OCI-LY7 (cell line): ENCODE data around the gene MRRF. TPM values are rescaled to one million over a fixed set of nuclear protein-coding genes. Genes with fewer than 3 reads are reported as not detected.

Experiments
- BruUV-seq: library from RNA; stranded (reverse); fragments of 400-500 nt; replicated peaks from 2 replicates; lab custom pipeline; 2021; lab: Mats Ljungman, UMichigan
- CTCF ChIA-PET: fragments of 300-600 bp; sonication (Branson Sonifier 250); formaldehyde crosslinking; loops from one replicate; lab custom pipeline; 2022; ENCODE audit warnings: antibody characterized with exemption; ENCODE audit not compliant: unreplicated experiment; lab: Charles Lee
- POLR2A ChIA-PET: fragments of 300-600 bp; sonication (Branson Sonifier 250); formaldehyde crosslinking; loops from one replicate; lab custom pipeline; 2022; ENCODE audit warnings: antibody characterized with exemption; lab: Charles Lee
- DNase-seq: peaks from one replicate; pipeline ENCODE4 v3.0.0-alpha.2; 2015; ENCODE audit warnings: low spot score
- H2AFZ ChIP-seq: fragments of 200-600 bp; sonication (generic), shearing (Covaris generic); 2 replicates; pipeline ENCODE4 v1.6.1; 2014; ENCODE audit warnings: mild to moderate bottlenecking, antibody characterized with exemption, low read length, moderate library complexity
- H3K27ac ChIP-seq: fragments of 200-600 bp; sonication (generic); 2 replicates; pipeline ENCODE4 v1.5.1; 2014; ENCODE audit warnings: mixed run types, low read depth, mild to moderate bottlenecking, moderate library complexity, low read length, inconsistent platforms; ENCODE audit not compliant: poor library complexity, severe bottlenecking
- H3K36me3 ChIP-seq: fragments of 200-600 bp; sonication (generic); 2 replicates; pipeline ENCODE4 v1.6.1; 2014; ENCODE audit warnings: mild to moderate bottlenecking, antibody characterized with exemption, low read length, moderate library complexity, mixed read lengths; ENCODE audit not compliant: insufficient read depth
- H3K4me1 ChIP-seq: fragments of 200-600 bp; sonication (generic); 2 replicates; pipeline ENCODE4 v1.5.1; 2014; ENCODE audit warnings: mild to moderate bottlenecking, low read length; ENCODE audit not compliant: insufficient read depth, poor library complexity, severe bottlenecking
- H3K4me2 ChIP-seq: fragments of 200-600 bp; sonication (generic); 2 replicates; pipeline ENCODE4 v1.6.1; 2014; ENCODE audit warnings: mild to moderate bottlenecking, low read length
- H3K4me3 ChIP-seq: fragments of 200-600 bp; sonication (generic); 2 replicates; pipeline ENCODE4 v1.5.1; 2014; ENCODE audit warnings: mild to moderate bottlenecking, low read depth, low read length; ENCODE audit not compliant: poor library complexity, severe bottlenecking
- H3K79me2 ChIP-seq: fragments of 200-600 bp; sonication (generic); 2 replicates; pipeline ENCODE4 v1.6.1; 2016; ENCODE audit warnings: low read depth, mild to moderate bottlenecking, low read length, moderate library complexity, mixed read lengths; ENCODE audit not compliant: insufficient read depth
- H3K9me2 ChIP-seq: fragments of 200-600 bp; sonication (generic); 2 replicates; pipeline ENCODE4 v1.6.1; 2016; ENCODE audit warnings: mild to moderate bottlenecking, low read length, mixed read lengths; ENCODE audit not compliant: insufficient read depth
- H3K9me3 ChIP-seq: fragments of 200-600 bp; sonication (generic); 2 replicates; pipeline ENCODE4 v1.6.1; 2014; ENCODE audit warnings: mild to moderate bottlenecking, mixed run types, low read length, mixed read lengths
- H4K20me1 ChIP-seq: fragments of 200-600 bp; sonication (generic); 2 replicates; pipeline ENCODE4 v1.6.1; 2014; ENCODE audit warnings: mild to moderate bottlenecking, antibody characterized with exemption, low read length, moderate library complexity, mixed read lengths; ENCODE audit not compliant: insufficient read depth
- CTCF ChIP-seq: fragments of 200-600 bp; sonication (generic); conservative IDR thresholded peaks from 2 replicates; pipeline ENCODE4 v1.5.1; 2014; ENCODE audit warnings: mild to moderate bottlenecking, antibody characterized with exemption, low read length, moderate library complexity, mixed read lengths
- EZH2phosphoT487 ChIP-seq: fragments of 200-600 bp; sonication (generic); IDR thresholded peaks from 2 replicates; pipeline ENCODE4 v1.6.1; 2018; ENCODE audit warnings: low read depth, borderline replicate concordance, mild to moderate bottlenecking, mixed run types, antibody characterized with exemption, low read length, moderate library complexity, mixed read lengths
- intact Hi-C: fragments of 100-400 bp; cut with micrococcal nuclease; formaldehyde crosslinking; loops from one replicate; pipeline ENCODE4 v1.10.0; 2022; ENCODE audit not compliant: unreplicated experiment
- total RNA-seq, 2 experiments: library from RNA; depleted of rRNA in 1 of 2; stranded (reverse); fragments of >200 nt in 1 of 2; shearing (Covaris generic) in 1 of 2; gene quantifications; 2 replicates each; pipeline ENCODE4 v1.2.3, GENCODE V29; 2014 to 2022

Gene MRRF
- total RNA-seq, 2 experiments from 2014 or later, result 46.1 to 53.2 TPM

- BruUV-seq, result no TSS peak
- no peaks in the 10 kb centered on the region for H3K9me3 ChIP-seq
- intact Hi-C loops, result no loop called here
- H3K4me2 ChIP-seq, result no peak overlapping the region
- ChIA-PET POLR2A (no interaction called here), CTCF (no interaction called here)
- H4K20me1 ChIP-seq, result no peaks in the 10 kb centered on the region; the same call in 1 of the 2 replicates
- H3K79me2 ChIP-seq, result no peaks in the 10 kb centered on the region
- no peaks in the 10 kb centered on the region for H3K4me1 ChIP-seq
- DNase-seq, result no peak
- H3K27ac ChIP-seq, result no peak overlapping the region
- H3K9me2 ChIP-seq, result no peaks in the 10 kb centered on the region
- H2AFZ ChIP-seq, result no peak overlapping the region
- H3K36me3 ChIP-seq, result peaks cover 94% of the 10 kb centered on the region
- H3K4me3 ChIP-seq, result no peak overlapping the region
- TF ChIP-seq CTCF (no peak), EZH2phosphoT487 (no peak)
Measured at GRCh38 chr9:122254761-122255160, 9.9 kb upstream of the MRRF start.

GRCh38 chr9:122256206-122256605 lies 8.5 kb upstream of the MRRF start:
- H3K4me1 ChIP-seq, result no peaks in the 10 kb centered on the region
- H4K20me1 ChIP-seq, result no peaks in the 10 kb centered on the region; the same call in 1 of the 2 replicates
- H3K9me3 ChIP-seq, result no peaks in the 10 kb centered on the region
- no peak overlapping the region for H2AFZ ChIP-seq
- TF ChIP-seq EZH2phosphoT487 (no peak), CTCF (no peak)
- no peaks in the 10 kb centered on the region for H3K9me2 ChIP-seq
- intact Hi-C loops, result no loop called here
- peaks cover 94% of the 10 kb centered on the region for H3K36me3 ChIP-seq
- peaks cover 2% of the 10 kb centered on the region; the same call in 1 of the 2 replicates for H3K79me2 ChIP-seq
- H3K27ac ChIP-seq, result no peak overlapping the region
- no peak overlapping the region for H3K4me3 ChIP-seq
- DNase-seq, result no peak
- no peak overlapping the region for H3K4me2 ChIP-seq
- ChIA-PET CTCF (no interaction called here), POLR2A (interaction anchor here (0.8 kb wide), 1 partner anchor 51 kb away, joined by 3 read pairs; no protein-coding TSS in a partner anchor)
- BruUV-seq, result no TSS peak

- peaks cover 90% of the 10 kb centered on the region for H3K36me3 ChIP-seq
- POLR2A ChIA-PET, result interaction anchor here (0.6 kb wide), 3 partner anchors 122 to 697 kb away, joined by 3 to 10 read pairs (median 4); no protein-coding TSS in a partner anchor
- no peaks in the 10 kb centered on the region for H3K9me3 ChIP-seq
- H3K9me2 ChIP-seq, result no peaks in the 10 kb centered on the region
- no peak overlapping the region for H3K4me2 ChIP-seq
- DNase-seq, result no peak
- no peak overlapping the region for H3K27ac ChIP-seq
- no peak overlapping the region for H3K4me3 ChIP-seq
- H2AFZ ChIP-seq, result no peak overlapping the region
- H3K4me1 ChIP-seq, result peaks cover 24% of the 10 kb centered on the region
- H4K20me1 ChIP-seq, result peaks cover 7% of the 10 kb centered on the region
- intact Hi-C loops, result no loop called here
- CTCF ChIA-PET, result no interaction called here
- no TSS peak for BruUV-seq
- TF ChIP-seq EZH2phosphoT487 (no peak), CTCF (no peak)
- peaks cover 30% of the 10 kb centered on the region for H3K79me2 ChIP-seq
Measured at GRCh38 chr9:122258886-122259415, 5.7 kb upstream of the MRRF start.
